AG08396 (cell line): Measurements from ENCODE around the gene CLEC18A.
"Not testable (repeated sequence)": the region's sequence is repeated elsewhere in the genome, so short reads cannot be mapped to it uniquely, and the experiment has no call there.

Experiments used
- DNase-seq: peaks from one replicate; pipeline ENCODE4 v3.0.0; 2012; ENCODE audit warnings: low spot score, mixed read lengths

The CLEC18A gene

DNA sequence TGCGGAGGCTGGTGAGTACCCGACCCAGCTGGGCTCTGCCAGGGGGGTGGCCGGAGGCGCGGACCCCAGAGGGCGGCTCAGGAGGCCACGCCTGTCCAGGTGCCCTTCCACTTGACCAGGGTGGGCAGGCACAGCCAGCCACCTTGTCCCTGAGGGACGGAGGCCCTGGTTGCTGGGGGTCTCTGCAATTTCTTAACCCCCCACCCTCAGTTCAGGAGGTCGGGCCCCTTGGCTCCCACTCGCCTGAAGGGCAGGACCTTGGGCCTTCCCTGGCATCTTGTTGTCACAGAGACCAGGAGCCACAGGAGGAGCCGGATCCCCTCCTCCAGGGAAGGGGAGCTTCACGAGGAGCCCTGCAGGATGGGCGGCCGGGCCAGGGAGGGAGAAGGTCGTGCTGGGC is 982 bp downstream of the CLEC18A start:
- DNase-seq, result not testable (repeated sequence)

DNA sequence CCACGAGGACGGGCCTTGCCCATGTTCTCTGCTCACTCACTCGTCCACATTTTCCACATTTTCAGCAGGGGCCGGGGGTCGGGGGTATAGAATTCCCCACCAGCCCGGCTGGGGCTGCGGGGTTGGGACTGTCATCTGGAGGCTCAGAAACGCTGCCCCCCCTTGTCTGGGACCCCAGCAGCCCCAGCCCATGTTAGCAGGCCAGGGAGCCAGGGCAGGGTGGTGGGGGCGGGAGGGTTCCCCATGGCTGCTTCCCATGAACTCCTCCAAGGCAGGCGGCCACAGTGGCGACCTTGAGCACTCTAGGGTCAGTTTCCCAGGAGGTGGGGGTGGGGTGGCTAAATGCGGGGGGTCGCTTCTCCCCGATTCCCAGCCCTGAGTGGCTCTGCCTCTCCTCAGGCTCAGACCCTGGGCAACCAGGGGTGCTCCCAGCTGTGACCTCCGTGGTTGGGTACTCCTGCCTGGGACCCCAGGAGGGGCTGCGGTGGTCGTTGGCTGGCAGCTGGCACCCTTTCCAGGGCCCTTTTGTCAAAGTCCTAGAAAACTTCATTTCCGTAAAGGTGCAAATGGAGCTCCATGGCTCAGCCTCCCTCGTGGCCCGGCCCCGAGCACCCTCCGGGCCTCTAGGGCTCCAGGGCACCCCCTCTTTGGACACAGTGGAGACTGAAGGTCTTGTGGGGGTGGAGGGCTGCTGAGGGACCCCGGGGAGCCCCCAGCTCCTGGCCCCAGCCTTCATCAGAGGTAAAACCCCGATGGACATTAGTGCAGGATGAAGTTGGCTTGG is 1.6 kb downstream of the CLEC18A start:
- not testable (repeated sequence) for DNase-seq

DNA sequence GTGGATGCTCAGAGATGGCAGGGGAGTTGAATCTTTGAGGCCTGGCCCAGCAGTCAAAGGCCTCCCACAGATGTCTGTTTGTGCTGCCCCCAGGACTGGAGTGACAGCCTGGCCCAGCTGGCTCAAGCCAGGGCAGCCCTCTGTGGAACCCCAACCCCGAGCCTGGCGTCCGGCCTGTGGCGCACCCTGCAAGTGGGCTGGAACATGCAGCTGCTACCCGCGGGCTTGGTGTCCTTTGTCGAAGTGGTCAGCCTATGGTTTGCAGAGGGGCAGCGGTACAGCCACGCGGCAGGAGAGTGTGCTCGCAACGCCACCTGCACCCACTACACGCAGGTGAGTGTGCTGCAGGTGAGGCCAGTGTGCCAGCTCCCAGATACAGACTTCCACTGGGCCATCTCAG is 3.1 kb downstream of the CLEC18A start:
- DNase-seq, result not testable (repeated sequence)

DNA sequence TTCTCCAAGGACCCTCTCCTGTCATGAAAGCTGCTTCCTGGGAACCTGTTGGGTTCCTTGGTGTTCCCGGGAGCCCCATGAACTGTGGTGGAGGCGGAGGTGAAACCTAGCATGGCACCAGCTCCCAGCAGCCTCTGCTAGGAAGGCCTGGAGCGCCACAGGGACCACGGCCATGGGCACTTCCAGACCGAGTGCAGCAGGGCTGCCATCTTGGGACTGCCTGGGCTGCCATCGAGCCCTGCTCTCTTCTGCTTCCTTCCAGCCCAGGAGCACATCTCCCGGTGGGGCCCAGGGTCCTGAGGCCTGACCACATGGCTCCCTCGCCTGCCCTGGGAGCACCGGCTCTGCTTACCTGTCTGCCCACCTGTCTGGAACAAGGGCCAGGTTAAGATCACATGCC is 12.2 kb downstream of the CLEC18A start:
- not testable (repeated sequence) for DNase-seq

DNA sequence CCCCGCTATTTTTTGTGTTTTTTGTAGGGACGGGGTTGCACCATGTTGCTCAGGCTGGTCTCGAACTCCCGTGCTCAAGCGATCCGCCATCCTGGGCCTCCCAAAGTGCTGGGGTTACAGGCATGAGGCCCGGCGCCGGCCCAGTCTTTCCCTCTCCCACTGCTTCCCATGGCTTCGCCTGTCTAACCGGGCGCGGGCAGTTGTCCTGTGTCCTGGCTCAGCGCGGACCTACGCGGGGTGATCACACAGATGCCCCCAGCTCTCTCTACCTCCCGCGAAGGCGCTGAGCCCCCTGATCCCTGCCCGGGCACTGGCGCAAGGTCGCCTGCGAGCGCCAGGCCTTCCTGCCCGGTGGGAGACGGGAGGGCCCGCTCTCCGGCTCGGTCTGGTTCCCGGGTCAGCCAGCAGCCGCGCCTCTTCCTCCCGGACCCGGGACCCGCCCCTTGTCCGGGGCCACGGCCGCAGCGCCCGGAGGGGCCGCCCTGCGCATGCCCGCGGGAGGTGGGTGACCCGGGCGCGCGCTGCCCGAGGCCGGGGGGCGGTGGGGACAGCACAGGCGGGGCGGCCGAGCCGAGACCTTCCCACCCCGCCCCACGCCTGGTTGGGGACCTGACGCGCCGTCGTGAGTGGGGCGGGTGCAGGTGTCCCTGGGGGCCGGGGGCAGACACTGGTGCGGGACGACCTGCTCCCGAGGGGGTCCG is 14.0 kb downstream of the CLEC18A start:
- peak; percentile 53 for DNase-seq

DNA sequence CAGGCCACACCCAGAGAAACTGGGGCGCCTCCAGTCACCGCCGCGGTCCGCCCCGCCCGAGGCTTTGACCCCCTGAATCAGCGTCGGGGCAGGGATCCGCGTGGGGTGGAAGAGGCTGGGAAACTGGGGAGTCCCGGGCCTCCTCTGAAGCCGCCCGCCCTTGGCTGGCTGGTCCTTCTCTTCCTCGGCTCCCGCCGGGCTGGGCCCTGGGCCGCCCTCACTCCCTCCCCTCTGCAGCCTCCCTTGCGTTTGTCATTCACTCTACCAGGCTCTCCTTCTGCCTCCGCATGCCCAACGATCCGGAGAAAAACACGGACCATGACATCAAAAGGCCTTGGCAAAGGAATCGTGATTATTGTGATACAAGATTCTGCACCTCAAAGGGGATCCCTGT is 14.5 kb downstream of the CLEC18A start:
- not testable (repeated sequence) for DNase-seq

DNA sequence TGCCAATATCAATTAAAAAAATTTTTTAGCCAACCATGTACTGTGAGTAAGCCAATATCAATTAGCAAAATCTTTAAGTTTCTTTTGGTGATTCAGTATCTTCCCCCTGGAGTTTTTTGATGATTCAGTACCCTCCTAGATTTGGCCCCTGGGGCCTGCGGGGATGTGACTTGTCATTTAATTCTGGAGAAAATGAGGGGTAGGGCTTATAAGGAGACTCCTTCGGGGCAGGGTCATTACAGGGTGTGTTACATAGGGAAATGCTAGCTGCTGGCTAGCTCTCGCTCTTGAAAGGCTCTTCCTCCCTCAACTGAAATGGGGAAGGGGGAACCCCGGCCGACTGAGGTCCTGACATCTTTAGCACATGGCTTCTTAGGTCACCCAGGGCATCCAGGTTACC is 16.6 kb downstream of the CLEC18A start:
- DNase-seq, result not testable (repeated sequence)

DNA sequence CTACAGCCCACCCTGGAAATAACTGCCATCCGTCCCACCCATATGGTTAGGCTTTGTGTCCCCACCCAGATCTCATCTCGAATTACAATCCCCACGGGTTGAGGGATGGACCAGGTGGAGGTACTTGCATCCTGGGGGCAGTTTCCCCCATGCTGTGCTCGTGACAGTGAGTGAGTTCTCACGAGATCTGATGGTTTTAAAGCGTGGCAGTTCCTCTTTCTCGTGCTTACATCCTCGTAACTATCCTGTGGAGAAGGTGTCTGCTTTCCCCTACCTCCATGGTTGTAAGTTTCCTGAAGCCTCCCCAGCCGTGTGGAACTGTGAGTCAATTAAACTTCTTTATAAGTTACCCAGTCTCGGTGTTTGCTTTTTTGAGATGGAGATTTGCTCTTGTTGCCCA is 17.0 kb downstream of the CLEC18A start:
- not testable (repeated sequence) for DNase-seq

DNA sequence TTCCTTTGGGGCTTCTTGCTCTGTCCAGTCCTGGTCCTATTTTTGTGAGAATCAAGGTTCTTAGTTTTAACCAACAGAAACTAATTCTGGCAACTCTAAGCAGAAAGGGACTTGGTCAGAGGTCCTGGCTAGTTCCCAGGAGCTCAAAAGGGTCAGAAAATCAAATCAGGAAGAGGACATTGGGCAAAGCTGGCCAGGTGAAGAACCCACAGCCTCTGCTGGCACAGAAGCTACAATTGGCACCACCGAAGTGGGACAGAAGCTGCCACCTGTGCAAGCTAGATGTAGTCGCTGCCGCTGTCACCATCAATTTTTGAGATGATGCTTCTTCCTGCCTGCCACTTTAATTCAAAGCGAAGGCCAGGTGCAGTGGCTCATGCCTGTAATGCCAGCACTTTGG is 18.5 kb downstream of the CLEC18A start:
- DNase-seq, result not testable (repeated sequence)

DNA sequence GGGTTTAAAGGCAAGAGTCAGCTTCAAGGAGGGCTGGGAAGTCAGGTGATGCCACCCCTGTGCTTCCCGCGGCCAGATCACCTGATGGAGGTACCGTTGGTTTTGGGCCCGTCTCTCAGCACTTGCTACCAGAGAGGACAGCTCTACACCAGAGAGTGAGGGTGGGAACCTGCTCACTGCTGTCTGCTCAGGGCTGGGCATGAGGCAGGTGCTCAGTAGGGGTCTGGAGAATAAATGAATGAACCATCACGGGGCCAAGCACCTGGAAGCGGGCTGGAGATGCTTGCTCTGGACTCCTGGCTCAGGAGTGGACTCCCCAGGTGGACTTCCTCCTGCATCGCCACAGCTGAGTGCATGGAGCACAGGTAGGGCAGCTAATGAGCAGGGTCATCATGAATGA is 21.0 kb downstream of the CLEC18A start:
- DNase-seq, result not testable (repeated sequence)

DNA sequence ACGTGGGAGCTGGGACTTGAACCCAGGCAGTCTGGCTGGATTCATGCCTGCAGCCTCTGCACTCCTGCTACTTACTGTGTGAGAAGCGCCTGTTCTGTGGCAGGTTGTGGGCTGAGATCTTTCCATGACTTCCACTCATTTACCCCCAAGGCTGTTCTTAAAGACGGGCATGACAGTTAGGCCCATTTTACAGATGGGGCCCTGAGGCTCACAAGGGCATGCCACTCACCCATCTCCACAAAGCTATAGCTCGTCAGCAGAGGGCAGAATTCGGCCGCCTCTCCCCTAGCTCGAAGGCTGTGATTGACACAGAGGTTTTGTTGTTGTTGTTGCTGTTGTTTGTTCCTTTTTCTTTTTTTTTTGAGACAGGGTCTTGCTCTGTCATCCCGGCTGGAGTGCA is 21.8 kb downstream of the CLEC18A start:
- DNase-seq, result not testable (repeated sequence)

DNA sequence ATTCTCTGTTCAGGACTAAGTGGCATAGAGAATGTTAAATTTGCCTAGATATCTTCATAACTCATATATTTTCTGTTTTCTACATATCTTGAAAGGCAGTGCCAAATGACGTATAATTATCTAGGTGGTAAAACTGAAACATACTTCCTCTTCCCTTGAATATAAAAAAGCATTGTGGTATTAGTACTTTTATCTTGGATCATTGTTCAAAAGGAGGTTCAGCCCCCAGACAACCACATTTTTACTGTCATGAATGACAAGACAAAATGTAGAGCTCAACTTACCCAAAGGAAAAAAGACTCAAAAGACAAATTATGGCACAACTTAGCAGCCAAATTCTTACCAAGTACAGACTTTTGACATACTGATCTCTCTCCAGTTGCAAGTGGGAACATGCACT is 34.1 kb downstream of the CLEC18A start:
- DNase-seq, result not testable (repeated sequence)

DNA sequence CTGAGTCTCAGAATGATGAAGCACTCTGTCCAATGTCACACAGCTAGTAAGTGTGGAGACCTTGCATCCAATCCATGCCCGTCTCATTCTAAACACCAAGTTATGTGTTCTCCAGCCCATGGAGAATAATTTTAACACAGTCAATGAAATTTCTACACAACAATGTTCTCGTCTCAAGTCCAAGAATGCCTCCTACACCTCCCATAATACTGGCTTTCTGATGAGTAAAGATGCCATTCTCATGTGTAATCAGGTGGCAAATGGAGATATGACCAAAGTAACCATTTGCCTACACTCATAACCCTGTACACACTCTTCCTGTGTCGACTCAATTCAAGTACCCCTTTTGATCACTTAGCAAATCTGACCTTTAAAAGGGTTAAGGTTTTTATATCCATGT is 46.8 kb downstream of the CLEC18A start:
- not testable (repeated sequence) for DNase-seq

DNA sequence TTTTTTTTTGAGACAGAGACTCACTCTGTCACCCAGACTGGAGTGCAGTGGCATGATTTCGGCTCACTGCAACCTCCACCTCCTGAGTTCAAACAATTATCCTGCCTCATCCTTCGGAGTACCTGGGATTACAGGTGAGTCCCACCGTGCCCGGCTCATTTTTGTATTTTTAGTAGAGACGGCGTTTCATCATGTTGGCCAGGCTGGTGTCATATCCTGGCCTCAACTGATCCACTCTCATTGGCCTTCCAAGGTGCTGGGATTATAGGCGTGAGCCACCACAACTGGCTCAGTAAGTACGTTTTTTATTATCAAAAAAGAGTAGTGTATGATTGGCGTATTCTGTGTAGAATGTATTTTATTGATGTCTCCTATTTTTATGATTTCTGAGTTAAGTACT is 48.7 kb downstream of the CLEC18A start:
- DNase-seq, result not testable (repeated sequence)

DNA sequence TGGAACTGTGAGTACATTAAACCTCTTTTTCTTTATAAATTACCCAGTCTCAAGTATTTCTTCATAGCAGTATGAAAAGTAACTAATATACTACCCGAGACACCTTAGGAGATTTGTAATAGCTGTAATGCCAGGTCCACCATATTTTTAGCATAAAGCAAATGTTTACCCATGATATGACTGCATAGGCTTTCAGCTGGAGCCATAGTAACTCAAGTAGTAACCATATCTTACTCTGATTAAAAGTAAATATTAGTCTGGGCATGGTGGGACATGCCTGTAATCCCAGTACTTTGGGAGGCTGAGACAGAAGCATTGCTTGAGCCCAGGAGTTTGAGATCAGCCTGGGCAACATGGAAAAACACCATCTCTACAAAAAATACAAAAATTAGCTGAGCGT is 52.4 kb downstream of the CLEC18A start:
- DNase-seq, result not testable (repeated sequence)

DNA sequence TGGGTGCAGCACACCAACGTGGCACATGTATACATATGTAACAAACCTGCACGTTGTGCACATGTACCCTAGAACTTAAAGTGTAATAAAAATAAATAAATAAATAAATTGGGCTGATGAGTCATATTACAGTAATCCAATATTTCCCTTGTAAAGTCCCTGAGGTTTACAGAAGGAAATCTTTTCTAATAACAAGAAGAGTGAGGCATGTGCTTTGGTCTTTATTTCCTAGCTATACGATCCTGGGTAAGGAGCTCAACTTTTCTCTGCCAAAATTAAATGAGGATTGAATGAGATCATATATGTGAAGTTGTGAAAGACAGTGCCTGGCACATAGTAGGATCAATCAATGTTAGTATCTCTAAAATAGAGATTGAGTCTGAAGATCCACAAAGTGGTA is 57.5 kb downstream of the CLEC18A start:
- not testable (repeated sequence) for DNase-seq

DNA sequence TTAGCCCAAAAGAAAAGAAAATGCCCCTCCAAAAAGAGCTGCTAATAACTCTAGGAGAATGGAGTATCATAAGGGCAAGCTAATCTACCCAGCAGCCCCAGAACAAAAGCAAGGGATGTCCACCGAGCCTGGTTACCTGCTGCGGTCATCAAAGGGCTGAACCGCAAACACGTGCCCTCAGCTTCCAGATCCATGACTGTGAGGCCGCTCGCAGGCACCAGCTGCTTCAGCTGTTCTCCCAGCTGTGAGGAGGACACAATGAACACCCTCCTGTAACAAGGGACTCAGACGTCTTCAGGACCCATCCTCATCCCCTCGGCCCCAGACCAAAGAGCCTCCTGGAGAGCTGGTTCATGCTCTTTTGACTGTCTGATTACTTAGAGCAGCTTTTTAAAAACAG is 59.5 kb downstream of the CLEC18A start:
- not testable (repeated sequence) for DNase-seq

DNA sequence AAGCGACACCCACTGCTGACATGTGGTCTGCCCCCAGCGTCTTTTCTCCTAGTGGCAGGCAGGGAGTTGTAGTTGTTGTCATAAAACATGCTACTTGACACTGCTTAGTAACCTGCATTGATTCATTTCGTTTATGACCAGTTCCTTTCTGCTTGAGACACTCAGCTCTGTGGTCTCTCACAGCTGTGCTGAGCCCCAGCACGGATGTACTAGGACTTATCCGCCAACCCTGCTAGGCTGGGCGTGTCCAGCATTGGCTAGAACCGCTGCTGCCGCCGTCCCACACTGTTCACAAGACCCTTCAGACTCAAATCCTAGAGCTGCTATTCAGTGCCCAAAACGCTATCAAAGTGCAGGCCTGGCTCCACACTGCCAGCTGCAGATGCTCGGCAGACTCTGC is 60.0 kb downstream of the CLEC18A start:
- not testable (repeated sequence) for DNase-seq

DNA sequence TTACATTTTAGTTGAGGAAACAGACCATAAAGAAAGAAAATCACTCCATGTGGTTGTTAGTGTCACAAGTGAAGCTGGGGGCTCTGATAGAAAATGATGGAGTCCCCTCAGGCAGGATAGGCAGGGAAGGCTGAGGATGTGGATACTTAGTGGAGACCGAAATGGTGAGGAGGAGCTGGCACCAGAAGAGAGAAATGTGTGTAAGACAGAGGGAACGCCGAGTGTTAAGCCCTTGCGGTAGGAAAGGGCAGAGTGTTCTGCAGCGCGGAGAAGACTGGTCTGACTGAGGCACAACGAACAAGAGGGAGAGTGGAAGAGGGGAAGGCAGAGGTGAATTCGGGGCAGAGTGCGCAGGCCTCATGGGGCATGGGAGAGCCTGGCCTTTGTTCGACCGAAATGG is 61.2 kb downstream of the CLEC18A start:
- DNase-seq, result not testable (repeated sequence)

DNA sequence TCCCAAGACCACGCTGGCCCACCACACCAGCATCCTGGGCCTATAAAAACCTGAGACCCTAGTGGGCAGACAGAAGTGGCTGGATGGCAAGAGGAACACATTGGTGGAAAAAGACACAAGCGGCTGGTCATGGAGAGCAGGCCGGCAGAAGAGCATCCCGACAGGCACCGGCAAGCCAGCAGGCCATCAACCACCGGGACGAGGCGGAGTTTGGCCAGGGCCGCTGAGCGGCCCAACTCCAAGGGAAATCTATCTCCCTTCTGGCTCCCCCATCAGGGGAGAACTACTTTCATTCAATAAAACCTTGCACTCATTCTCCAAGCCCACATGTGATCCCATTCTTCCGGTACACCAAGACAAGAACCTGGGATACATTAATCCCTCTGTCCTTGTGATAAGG is 61.8 kb downstream of the CLEC18A start:
- DNase-seq, result not testable (repeated sequence)
